ENCODE data around the gene KIF26A.

DNA sequence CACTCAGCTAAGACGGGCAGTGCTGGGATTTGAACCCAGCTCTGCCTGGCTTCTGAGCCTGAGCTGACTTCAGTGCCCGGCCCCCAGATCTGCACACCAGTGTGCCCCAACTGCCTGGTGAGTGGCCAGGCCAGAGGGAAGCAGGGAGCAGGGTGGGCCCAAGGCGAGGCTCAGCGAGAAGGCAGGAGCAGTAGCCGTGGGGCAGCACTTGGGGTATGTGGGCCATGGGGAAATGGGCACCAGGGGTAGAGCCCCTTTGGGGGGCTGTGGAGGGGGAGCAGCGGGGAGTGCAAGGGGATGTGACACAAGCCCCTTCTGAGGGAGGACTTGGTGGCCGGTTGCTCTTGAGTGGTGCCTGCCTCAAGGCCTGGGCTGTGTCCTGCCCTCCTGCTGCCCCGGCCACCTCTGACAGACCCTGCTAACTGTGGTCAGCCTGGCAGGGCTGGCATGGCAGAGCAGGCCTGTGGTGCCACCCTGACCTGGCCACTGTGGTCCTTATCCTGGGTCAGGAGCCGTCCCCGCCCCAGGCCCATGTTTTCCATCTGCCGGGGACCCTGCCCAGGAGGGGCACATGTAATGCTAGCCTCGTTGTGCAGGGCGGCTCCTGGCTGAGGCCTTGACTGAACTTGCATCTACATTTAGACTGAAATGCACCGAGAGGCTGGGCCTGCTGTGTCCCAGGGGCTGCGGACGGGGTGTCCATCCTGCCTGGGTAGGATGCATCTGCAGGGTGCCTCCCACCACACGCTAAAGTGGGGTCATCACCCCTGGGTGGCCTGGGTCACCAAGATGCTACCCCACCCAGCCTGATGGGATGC lies 90.5 kb downstream of the KIF26A start:
- TF ChIP-seq, protein P1, sequence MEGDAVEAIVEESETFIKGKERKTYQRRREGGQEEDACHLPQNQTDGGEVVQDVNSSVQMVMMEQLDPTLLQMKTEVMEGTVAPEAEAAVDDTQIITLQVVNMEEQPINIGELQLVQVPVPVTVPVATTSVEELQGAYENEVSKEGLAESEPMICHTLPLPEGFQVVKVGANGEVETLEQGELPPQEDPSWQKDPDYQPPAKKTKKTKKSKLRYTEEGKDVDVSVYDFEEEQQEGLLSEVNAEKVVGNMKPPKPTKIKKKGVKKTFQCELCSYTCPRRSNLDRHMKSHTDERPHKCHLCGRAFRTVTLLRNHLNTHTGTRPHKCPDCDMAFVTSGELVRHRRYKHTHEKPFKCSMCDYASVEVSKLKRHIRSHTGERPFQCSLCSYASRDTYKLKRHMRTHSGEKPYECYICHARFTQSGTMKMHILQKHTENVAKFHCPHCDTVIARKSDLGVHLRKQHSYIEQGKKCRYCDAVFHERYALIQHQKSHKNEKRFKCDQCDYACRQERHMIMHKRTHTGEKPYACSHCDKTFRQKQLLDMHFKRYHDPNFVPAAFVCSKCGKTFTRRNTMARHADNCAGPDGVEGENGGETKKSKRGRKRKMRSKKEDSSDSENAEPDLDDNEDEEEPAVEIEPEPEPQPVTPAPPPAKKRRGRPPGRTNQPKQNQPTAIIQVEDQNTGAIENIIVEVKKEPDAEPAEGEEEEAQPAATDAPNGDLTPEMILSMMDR (IDR thresholded peaks at IDR 0.05; ENCODE audit: low read depth, low read length), result no peak
- TF ChIP-seq MYC (IDR thresholded peaks at IDR 0.05; ENCODE audit: low read depth, low read length) (no peak), POLR2A (IDR thresholded peaks at IDR 0.05; ENCODE audit: extremely low read depth, insufficient read length) (no peak)
- TF ChIP-seq, protein P2, sequence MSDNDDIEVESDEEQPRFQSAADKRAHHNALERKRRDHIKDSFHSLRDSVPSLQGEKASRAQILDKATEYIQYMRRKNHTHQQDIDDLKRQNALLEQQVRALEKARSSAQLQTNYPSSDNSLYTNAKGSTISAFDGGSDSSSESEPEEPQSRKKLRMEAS (IDR thresholded peaks at IDR 0.05; ENCODE audit: low read depth, low read length), result no peak
